AG04450 (cell line): ENCODE measurements around the gene SLC7A7. TPM values are rescaled to one million over a fixed set of nuclear protein-coding genes. Genes with fewer than 3 reads are reported as not detected.

Experiments
- CTCF ChIA-PET: fragments of 300-600, 350-600 bp; formaldehyde crosslinking; extraction: SDS; loops from one replicate; lab custom pipeline; 2022; ENCODE audit warnings: antibody characterized with exemption, inconsistent platforms; lab: Charles Lee
- POLR2A ChIA-PET: fragments of 350-600 bp; formaldehyde crosslinking; extraction: SDS; loops from one replicate; lab custom pipeline; 2021; ENCODE audit warnings: antibody characterized with exemption, inconsistent platforms; lab: Yijun Ruan, JAX
- DNase-seq: peaks from one replicate; pipeline ENCODE4 v3.0.0-alpha.2; 2011; ENCODE audit warnings: low read depth, low spot score
- H3K27ac ChIP-seq: one replicate; pipeline ENCODE4 v1.5.1; 2012; ENCODE audit warnings: low read depth, low read length, control low read depth
- H3K27me3 ChIP-seq: one replicate; pipeline ENCODE4 v1.6.0; 2012; ENCODE audit warnings: low read length; ENCODE audit not compliant: control insufficient read depth, insufficient read depth
- H3K4me3 ChIP-seq: 2 replicates; pipeline ENCODE4 v1.5.1; 2011; ENCODE audit warnings: mild to moderate bottlenecking, low read depth, low read length, control low read depth
- H3K9me3 ChIP-seq: 2 replicates; pipeline ENCODE4 v1.5.1; 2012; ENCODE audit warnings: low read length; ENCODE audit not compliant: control insufficient read depth, insufficient read depth
- CTCF ChIP-seq: IDR thresholded peaks from 2 replicates; pipeline ENCODE4 v1.5.1; 2011; ENCODE audit warnings: low read depth, low read length, control low read depth, inconsistent platforms
- polyA plus RNA-seq: library from polyadenylated mRNA; depleted of rRNA; stranded (reverse); fragments of >200 nt; gene quantifications from 2 replicates; pipeline ENCODE4 v1.2.3, GENCODE V29; 2011

Gene SLC7A7
- polyA plus RNA-seq, 1 experiment: 7.7 TPM

- no peak for DNase-seq
- H3K4me3 ChIP-seq: no peak overlapping the region
- peaks cover 9% of the 10 kb centered on the region for H3K27me3 ChIP-seq
- POLR2A ChIA-PET: no interaction called here
- H3K9me3 ChIP-seq: 0 out of 2 replicates have a peak, but pooled peaks cover 6% of the 10 kb centered on the region
- H3K27ac ChIP-seq: no peak overlapping the region
- TF ChIP-seq CTCF: no peak
- CTCF ChIA-PET: no interaction called here
These were observed 23.1 kb downstream of the SLC7A7 start for GRCh38 chr14:22792158-22792557.

GRCh38 chr14:22791301-22791700 lies 23.9 kb downstream of the SLC7A7 start:
- CTCF ChIA-PET: no interaction called here
- POLR2A ChIA-PET: no interaction called here
- Histone ChIP-seq H3K4me3 (no peak overlapping the region), H3K27ac (peak overlapping the region; percentile 21), H3K27me3 (peaks cover 6% of the 10 kb centered on the region), H3K9me3 (0 out of 2 replicates have a peak, but pooled peaks cover 6% of the 10 kb centered on the region)
- DNase-seq: no peak
- no peak for TF ChIP-seq CTCF

GRCh38 chr14:22786685-22787084 lies 28.6 kb downstream of the SLC7A7 start:
- CTCF ChIA-PET: no interaction called here

GRCh38 chr14:22781301-22781991 lies 33.8 kb downstream of the SLC7A7 start:
- no peak for DNase-seq
- Histone ChIP-seq H3K27me3 (no peaks in the 10 kb centered on the region), H3K27ac (no peak overlapping the region), H3K9me3 (no peaks in the 10 kb centered on the region), H3K4me3 (no peak overlapping the region)
- no peak for TF ChIP-seq CTCF
- POLR2A ChIA-PET: interaction anchor here (1.2 kb wide), 1 partner anchor 38 kb away, joined by 3 read pairs; no protein-coding TSS in a partner anchor
- CTCF ChIA-PET: interaction anchor here (2.0 to 2.8 kb wide), 2 partner anchors 72 to 224 kb away, joined by 9 to 15 read pairs; no protein-coding TSS in a partner anchor

More at GRCh38 chr14:22786685-22787084, 28.6 kb downstream of the SLC7A7 start:
- POLR2A ChIA-PET: no interaction called here
- no peak for TF ChIP-seq CTCF
- no peaks in the 10 kb centered on the region for H3K9me3 ChIP-seq
- H3K4me3 ChIP-seq: no peak overlapping the region
- H3K27ac ChIP-seq: no peak overlapping the region
- no peaks in the 10 kb centered on the region for H3K27me3 ChIP-seq
- DNase-seq: no peak

- ChIA-PET POLR2A (interaction anchor here (1.2 kb wide), 1 partner anchor 39 kb away, joined by 3 read pairs; no protein-coding TSS in a partner anchor), CTCF (interaction anchor here (2.0 to 2.8 kb wide), 2 partner anchors 73 to 224 kb away, joined by 9 to 15 read pairs; no protein-coding TSS in a partner anchor)
- Histone ChIP-seq H3K27ac (no peak overlapping the region), H3K4me3 (no peak overlapping the region), H3K9me3 (no peaks in the 10 kb centered on the region), H3K27me3 (no peaks in the 10 kb centered on the region)
- TF ChIP-seq CTCF: no peak
- no peak for DNase-seq
These were observed 34.3 kb downstream of the SLC7A7 start for GRCh38 chr14:22780941-22781300.
